ENCODE data around the gene TMEM106B. TPM values are rescaled to one million over a fixed set of nuclear protein-coding genes. Genes with fewer than 3 reads are reported as not detected.

The TMEM106B gene
- total and polyA plus RNA-seq, 2 experiments from 2014 or later: 20.1 to 42.8 TPM

DNA sequence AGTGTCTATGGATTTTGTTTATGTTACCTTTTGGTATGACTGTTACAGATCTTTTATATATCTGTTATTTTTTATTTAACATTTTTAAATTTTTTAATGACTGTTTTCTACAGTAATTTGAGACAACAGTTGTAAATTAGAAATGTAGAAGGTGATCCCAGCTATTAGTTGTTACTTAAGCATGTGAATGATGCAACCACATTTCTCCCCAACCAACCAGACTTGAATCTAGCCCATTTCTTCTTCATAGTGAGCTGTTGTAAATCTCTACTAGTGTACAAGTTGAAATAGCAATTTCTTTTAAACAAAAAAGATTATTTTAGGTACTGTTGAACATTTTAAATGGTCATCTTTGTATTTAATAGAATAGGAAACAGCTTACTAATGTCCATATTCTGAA, 18.0 kb downstream of the TMEM106B start:
- Histone ChIP-seq H3K4me1 (ENCODE audit: insufficient read depth) (no peaks in the 10 kb centered on the region), H3K4me2 (no peak overlapping the region), H3K27ac (ENCODE audit: low read depth) (no peak overlapping the region), H3K9me2 (ENCODE audit: insufficient read depth) (no peaks in the 10 kb centered on the region), H3K79me2 (replicated peaks; ENCODE audit: insufficient read depth) (no peaks in the 10 kb centered on the region), H4K20me1 (replicated peaks; ENCODE audit: insufficient read depth) (no peaks in the 10 kb centered on the region), H3K27me3 (ENCODE audit: insufficient read depth) (no peaks in the 10 kb centered on the region), H3F3A (replicated peaks; ENCODE audit: low read depth) (no peaks in the 10 kb centered on the region), H3K36me3 (ENCODE audit: insufficient read depth) (no peaks in the 10 kb centered on the region; the same call in 1 of the 2 replicates), H2AFZ (no peak overlapping the region), H3K4me3 (no peak overlapping the region)
- H3K36me3 Mint-ChIP-seq (ENCODE audit: low read depth): peaks cover 36% of the 10 kb centered on the region
- no peak overlapping the region for H3K4me3 Mint-ChIP-seq
- H3K9me3 Mint-ChIP-seq: peaks cover 13% of the 10 kb centered on the region
- no peak overlapping the region for H3K27ac Mint-ChIP-seq
- no peak for DNase-seq (ENCODE audit: low spot score)
- TF ChIP-seq POLR2AphosphoS5 (IDR thresholded peaks at IDR 0.05; ENCODE audit: low read depth): no peak
- TF ChIP-seq, protein P1, sequence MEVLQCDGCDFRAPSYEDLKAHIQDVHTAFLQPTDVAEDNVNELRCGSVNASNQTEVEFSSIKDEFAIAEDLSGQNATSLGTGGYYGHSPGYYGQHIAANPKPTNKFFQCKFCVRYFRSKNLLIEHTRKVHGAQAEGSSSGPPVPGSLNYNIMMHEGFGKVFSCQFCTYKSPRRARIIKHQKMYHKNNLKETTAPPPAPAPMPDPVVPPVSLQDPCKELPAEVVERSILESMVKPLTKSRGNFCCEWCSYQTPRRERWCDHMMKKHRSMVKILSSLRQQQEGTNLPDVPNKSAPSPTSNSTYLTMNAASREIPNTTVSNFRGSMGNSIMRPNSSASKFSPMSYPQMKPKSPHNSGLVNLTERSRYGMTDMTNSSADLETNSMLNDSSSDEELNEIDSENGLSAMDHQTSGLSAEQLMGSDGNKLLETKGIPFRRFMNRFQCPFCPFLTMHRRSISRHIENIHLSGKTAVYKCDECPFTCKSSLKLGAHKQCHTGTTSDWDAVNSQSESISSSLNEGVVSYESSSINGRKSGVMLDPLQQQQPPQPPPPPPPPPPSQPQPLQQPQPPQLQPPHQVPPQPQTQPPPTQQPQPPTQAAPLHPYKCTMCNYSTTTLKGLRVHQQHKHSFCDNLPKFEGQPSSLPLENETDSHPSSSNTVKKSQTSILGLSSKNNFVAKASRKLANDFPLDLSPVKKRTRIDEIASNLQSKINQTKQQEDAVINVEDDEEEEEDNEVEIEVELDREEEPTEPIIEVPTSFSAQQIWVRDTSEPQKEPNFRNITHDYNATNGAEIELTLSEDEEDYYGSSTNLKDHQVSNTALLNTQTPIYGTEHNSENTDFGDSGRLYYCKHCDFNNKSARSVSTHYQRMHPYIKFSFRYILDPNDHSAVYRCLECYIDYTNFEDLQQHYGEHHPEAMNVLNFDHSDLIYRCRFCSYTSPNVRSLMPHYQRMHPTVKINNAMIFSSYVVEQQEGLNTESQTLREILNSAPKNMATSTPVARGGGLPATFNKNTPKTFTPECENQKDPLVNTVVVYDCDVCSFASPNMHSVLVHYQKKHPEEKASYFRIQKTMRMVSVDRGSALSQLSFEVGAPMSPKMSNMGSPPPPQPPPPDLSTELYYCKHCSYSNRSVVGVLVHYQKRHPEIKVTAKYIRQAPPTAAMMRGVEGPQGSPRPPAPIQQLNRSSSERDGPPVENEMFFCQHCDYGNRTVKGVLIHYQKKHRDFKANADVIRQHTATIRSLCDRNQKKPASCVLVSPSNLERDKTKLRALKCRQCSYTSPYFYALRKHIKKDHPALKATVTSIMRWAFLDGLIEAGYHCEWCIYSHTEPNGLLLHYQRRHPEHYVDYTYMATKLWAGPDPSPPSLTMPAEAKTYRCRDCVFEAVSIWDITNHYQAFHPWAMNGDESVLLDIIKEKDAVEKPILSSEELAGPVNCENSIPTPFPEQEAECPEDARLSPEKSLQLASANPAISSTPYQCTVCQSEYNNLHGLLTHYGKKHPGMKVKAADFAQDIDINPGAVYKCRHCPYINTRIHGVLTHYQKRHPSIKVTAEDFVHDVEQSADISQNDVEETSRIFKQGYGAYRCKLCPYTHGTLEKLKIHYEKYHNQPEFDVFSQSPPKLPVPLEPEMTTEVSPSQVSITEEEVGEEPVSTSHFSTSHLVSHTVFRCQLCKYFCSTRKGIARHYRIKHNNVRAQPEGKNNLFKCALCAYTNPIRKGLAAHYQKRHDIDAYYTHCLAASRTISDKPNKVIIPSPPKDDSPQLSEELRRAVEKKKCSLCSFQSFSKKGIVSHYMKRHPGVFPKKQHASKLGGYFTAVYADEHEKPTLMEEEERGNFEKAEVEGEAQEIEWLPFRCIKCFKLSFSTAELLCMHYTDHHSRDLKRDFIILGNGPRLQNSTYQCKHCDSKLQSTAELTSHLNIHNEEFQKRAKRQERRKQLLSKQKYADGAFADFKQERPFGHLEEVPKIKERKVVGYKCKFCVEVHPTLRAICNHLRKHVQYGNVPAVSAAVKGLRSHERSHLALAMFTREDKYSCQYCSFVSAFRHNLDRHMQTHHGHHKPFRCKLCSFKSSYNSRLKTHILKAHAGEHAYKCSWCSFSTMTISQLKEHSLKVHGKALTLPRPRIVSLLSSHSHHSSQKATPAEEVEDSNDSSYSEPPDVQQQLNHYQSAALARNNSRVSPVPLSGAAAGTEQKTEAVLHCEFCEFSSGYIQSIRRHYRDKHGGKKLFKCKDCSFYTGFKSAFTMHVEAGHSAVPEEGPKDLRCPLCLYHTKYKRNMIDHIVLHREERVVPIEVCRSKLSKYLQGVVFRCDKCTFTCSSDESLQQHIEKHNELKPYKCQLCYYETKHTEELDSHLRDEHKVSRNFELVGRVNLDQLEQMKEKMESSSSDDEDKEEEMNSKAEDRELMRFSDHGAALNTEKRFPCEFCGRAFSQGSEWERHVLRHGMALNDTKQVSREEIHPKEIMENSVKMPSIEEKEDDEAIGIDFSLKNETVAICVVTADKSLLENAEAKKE (CRISPR knock-in tag; IDR thresholded peaks at IDR 0.05): no peak
- TF ChIP-seq CREB1 (CRISPR knock-in tag; IDR thresholded peaks at IDR 0.05; ENCODE audit: low read depth): no peak
- no peak for TF ChIP-seq EZH2phosphoT487 (IDR thresholded peaks at IDR 0.05; ENCODE audit: unreplicated experiment)
- no peak for TF ChIP-seq NANOG (IDR thresholded peaks at IDR 0.05; ENCODE audit: borderline replicate concordance)
- TF ChIP-seq, protein P2, sequence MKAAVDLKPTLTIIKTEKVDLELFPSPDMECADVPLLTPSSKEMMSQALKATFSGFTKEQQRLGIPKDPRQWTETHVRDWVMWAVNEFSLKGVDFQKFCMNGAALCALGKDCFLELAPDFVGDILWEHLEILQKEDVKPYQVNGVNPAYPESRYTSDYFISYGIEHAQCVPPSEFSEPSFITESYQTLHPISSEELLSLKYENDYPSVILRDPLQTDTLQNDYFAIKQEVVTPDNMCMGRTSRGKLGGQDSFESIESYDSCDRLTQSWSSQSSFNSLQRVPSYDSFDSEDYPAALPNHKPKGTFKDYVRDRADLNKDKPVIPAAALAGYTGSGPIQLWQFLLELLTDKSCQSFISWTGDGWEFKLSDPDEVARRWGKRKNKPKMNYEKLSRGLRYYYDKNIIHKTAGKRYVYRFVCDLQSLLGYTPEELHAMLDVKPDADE (IDR thresholded peaks at IDR 0.05): no peak
- no peak for TF ChIP-seq JUNB (IDR thresholded peaks at IDR 0.05; ENCODE audit: unreplicated experiment)
- TF ChIP-seq, protein P3, sequence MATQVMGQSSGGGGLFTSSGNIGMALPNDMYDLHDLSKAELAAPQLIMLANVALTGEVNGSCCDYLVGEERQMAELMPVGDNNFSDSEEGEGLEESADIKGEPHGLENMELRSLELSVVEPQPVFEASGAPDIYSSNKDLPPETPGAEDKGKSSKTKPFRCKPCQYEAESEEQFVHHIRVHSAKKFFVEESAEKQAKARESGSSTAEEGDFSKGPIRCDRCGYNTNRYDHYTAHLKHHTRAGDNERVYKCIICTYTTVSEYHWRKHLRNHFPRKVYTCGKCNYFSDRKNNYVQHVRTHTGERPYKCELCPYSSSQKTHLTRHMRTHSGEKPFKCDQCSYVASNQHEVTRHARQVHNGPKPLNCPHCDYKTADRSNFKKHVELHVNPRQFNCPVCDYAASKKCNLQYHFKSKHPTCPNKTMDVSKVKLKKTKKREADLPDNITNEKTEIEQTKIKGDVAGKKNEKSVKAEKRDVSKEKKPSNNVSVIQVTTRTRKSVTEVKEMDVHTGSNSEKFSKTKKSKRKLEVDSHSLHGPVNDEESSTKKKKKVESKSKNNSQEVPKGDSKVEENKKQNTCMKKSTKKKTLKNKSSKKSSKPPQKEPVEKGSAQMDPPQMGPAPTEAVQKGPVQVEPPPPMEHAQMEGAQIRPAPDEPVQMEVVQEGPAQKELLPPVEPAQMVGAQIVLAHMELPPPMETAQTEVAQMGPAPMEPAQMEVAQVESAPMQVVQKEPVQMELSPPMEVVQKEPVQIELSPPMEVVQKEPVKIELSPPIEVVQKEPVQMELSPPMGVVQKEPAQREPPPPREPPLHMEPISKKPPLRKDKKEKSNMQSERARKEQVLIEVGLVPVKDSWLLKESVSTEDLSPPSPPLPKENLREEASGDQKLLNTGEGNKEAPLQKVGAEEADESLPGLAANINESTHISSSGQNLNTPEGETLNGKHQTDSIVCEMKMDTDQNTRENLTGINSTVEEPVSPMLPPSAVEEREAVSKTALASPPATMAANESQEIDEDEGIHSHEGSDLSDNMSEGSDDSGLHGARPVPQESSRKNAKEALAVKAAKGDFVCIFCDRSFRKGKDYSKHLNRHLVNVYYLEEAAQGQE (IDR thresholded peaks at IDR 0.05; ENCODE audit: unreplicated experiment): no peak
- TF ChIP-seq, protein P4, sequence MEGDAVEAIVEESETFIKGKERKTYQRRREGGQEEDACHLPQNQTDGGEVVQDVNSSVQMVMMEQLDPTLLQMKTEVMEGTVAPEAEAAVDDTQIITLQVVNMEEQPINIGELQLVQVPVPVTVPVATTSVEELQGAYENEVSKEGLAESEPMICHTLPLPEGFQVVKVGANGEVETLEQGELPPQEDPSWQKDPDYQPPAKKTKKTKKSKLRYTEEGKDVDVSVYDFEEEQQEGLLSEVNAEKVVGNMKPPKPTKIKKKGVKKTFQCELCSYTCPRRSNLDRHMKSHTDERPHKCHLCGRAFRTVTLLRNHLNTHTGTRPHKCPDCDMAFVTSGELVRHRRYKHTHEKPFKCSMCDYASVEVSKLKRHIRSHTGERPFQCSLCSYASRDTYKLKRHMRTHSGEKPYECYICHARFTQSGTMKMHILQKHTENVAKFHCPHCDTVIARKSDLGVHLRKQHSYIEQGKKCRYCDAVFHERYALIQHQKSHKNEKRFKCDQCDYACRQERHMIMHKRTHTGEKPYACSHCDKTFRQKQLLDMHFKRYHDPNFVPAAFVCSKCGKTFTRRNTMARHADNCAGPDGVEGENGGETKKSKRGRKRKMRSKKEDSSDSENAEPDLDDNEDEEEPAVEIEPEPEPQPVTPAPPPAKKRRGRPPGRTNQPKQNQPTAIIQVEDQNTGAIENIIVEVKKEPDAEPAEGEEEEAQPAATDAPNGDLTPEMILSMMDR (conservative IDR thresholded peaks at IDR 0.05; ENCODE audit: low read depth in 2 of 2): no peak
- no peak for TF ChIP-seq ZNF331 (CRISPR knock-in tag; IDR thresholded peaks at IDR 0.05; ENCODE audit: low read depth)
- no peak for ATAC-seq
- no peaks in the 10 kb centered on the region for H3K4me1 Mint-ChIP-seq
- no peaks in the 10 kb centered on the region for H3K27me3 Mint-ChIP-seq (ENCODE audit: insufficient read depth, low read depth, poor library complexity)

Measured in GM23338 (cell line).